ENCODE data around the gene COL13A1.

The COL13A1 gene

GRCh38 chr10:69955211-69955805 is 153.6 kb downstream of the COL13A1 start:
- DNase-seq, result no peak

GRCh38 chr10:69955897-69956740 is 154.4 kb downstream of the COL13A1 start:
- DNase-seq, result no peak

GRCh38 chr10:69956741-69957230 is 155.1 kb downstream of the COL13A1 start:
- no peak for DNase-seq

GRCh38 chr10:69957241-69957885 is 155.7 kb downstream of the COL13A1 start:
- no peak for DNase-seq

GRCh38 chr10:69957886-69958555 is 156.3 kb downstream of the COL13A1 start:
- peak; percentile 42 for DNase-seq

GRCh38 chr10:69958556-69958902 is 156.8 kb downstream of the COL13A1 start:
- DNase-seq, result no peak

GRCh38 chr10:69959911-69960310 is 158.2 kb downstream of the COL13A1 start:
- no peak for DNase-seq

GRCh38 chr10:69960606-69960987 is 158.9 kb downstream of the COL13A1 start:
- DNase-seq, result no peak

- peak; percentile 61 for DNase-seq
Observed at GRCh38 chr10:69960988-69961880, 159.5 kb downstream of the COL13A1 start.

- DNase-seq, result no peak
Observed at GRCh38 chr10:69961881-69962745, 160.4 kb downstream of the COL13A1 start.

GRCh38 chr10:69962746-69963135 is 161.0 kb downstream of the COL13A1 start:
- no peak for DNase-seq

- DNase-seq, result no peak
Observed at GRCh38 chr10:69963178-69963834, 161.6 kb downstream of the COL13A1 start.

GRCh38 chr10:69963835-69964710 is 162.4 kb downstream of the COL13A1 start:
- no peak for DNase-seq

- DNase-seq, result no peak
Observed at GRCh38 chr10:69965086-69965485, 163.4 kb downstream of the COL13A1 start.

GRCh38 chr10:69965919-69966662 is 164.4 kb downstream of the COL13A1 start:
- no peak for DNase-seq

- peak; percentile 52 for DNase-seq
Observed at GRCh38 chr10:69968830-69969229, 167.1 kb downstream of the COL13A1 start.

- DNase-seq, result no peak
Observed at GRCh38 chr10:69969977-69970376, 168.3 kb downstream of the COL13A1 start.

GRCh38 chr10:69972981-69973397 is 171.3 kb downstream of the COL13A1 start:
- DNase-seq, result no peak

GRCh38 chr10:69973678-69974077 is 172.0 kb downstream of the COL13A1 start:
- peak; percentile 69 for DNase-seq
